NCI-H345 treated with DMSO at 0.1 percent for 48 hours (cell line): ENCODE results near the gene SAMD4A.

Experiments used
- DNase-seq: peaks from one replicate; lab custom pipeline; 2025; ENCODE audit not compliant: unreplicated experiment; lab: John Stamatoyannopoulos, UW

The SAMD4A gene

DNA sequence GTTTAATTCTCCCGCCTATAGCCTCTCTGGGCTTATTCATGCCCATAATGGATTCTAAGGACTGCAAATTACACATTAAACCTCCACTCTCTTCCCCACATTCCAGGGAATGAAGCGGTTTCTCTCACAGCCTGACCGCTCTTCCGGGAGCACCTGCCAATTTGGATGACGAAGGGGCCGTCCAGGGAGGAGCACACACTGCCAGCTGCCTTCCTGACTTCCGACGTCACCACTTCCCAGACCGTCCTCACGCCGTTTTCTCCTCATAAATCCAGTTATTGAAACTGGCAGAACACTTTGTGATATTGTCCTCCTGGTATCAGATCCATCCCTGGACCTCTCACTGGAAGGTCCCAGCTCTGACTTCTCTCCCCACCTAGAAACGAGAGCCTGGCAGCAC is 248.1 kb downstream of the SAMD4A start:
- DNase-seq: no peak

DNA sequence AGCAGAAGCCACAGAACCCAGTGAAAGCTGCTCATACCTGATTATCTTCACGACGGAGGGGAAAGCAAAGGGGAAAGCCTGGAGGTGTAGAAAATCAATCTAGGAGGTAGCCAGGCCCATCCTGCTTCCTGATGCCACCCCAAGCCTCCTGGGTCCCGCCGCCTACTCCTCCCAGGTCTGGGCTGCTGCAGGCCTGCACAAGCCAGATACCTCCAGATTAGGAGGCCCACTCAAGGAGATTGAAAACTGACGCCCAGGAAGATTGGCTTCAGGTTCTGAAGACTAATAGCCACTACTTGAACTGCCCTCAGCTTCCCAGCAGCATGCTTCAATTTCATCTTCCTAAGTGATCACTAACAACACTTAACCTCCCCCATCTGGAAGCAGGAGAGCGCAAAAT is 248.6 kb downstream of the SAMD4A start:
- DNase-seq: no peak

DNA sequence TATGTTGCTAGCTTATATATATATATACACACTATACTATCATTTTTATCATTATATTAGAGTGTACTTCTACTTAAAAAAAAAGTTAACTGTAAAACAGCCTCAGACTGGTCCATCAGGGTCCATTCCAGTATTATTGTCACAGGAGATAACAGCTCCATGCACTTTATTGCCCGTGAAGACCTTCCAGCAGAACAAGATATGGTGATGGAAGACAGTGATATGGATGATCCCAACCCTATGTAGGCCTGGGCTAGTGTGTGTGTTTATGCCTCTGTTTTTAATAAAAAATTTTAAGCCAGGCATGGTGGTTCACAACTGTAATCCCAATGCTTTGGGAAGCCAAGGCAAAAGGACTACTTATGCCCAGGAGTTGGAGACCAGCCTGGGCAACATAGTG is 249.5 kb downstream of the SAMD4A start:
- DNase-seq: no peak

DNA sequence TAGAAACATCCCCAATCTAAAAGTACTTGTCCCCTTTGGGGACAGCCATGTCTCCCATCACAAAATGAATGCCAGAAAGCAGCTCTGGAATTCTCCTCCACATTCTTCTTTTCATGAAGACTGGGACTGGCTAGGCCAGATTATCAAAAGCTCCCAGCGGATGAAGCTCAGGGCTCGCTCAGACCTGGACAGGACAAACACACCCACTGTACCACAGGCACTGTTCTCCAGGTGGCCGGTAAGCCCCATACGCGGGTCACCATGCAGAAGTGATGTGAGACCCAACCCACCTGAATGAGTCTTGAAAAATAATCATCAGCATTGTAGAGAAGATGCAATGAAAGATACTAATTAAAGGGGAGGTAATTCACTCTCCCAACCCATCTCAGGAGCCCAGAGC is 250.6 kb downstream of the SAMD4A start:
- DNase-seq: no peak

DNA sequence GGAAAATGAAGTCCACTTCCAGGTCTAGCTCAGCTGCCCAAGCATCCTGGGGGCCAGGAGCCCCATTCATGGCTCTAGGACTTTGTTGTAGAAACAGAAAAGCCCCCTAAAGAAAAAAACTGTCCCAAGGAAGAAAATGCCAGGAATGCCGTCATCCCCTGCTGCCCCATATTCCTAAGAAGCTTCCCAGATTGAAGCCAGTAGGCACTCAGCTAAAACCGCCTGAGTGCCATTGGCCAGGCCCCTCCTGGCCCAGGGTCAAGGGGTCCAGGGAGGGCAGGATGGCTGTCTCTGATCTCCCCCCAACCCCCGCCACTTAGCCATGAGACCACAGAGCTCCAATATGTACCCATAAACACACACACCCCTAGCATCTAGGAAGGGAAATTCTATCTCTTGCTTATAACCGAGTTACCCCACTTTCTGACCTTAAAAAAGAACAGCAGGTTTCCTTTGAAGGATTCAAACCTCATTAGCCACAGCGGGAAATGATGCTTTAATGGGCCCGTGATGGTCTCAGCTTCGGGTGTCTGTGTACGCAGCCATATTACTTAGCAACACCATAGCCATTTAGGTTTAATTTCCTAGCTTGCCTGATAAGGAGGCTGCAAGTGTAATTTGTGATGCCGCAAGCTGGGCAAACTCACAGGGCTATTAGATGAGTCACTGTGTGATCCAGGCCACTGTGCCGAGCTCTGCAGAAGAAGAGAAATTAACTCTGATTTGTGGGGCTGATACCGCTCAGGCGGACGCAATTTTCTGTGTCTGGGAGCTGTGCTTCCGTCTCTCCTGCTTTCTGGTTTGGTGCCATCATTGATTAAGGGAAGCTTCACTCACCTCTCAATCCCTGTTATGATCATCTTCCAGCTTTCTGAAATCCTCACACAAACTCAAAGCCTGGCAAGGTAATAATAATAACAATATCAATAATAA is 251.5 kb downstream of the SAMD4A start:
- no peak for DNase-seq

DNA sequence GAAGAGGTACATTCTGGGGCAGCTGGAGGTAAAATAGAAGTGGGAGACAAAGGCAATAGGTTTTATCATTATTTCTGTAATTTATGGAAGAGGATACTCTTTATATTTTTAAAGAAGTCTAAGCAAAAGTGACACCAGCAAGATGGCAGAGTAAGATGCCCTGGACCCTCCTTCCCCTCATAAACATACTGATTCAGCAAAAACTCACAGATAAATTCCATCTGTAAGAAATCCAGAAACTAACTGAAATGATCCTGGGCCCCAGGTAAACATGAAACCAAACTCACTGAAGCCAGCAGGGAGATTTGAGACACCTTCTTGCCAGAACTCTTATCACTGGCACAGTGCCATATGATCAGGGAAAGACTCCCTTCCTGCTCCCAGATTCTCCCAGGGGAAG is 255.8 kb downstream of the SAMD4A start:
- no peak for DNase-seq

DNA sequence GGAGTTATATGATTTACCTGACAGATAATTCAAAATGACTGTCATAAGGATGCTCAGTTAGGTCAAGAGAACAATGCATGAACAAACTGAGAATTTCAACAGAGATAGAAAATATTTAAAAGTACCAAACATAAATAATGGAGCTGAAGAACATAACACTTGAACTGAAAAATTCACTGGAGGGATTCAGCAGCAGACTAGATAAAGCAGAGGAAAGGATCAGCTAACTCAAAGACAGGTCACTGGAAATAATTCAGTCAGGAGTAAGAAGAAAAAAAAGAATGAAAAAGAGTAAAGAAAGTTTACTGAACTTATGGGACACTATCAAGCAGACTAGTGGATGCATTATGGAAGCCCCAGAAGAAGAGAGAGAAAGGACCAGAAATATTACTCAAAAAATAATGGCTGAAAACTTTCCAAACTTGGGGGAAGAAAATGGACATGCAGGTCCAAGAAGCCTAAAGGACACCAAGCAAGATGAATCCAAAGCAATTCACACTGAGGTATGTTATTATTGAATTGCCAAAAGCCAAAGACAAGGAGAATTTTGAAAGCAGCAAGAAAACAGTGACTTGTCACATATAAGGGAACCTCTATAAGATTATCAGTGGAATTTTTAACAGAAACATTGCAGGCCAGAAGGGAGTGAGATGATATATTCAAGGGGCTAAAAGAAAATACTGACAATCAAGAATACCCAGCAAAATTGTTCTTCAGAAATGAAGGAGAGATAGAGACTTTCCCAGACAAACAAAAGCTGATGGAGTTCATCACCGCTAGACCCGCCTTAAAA is 257.0 kb downstream of the SAMD4A start:
- DNase-seq: no peak

DNA sequence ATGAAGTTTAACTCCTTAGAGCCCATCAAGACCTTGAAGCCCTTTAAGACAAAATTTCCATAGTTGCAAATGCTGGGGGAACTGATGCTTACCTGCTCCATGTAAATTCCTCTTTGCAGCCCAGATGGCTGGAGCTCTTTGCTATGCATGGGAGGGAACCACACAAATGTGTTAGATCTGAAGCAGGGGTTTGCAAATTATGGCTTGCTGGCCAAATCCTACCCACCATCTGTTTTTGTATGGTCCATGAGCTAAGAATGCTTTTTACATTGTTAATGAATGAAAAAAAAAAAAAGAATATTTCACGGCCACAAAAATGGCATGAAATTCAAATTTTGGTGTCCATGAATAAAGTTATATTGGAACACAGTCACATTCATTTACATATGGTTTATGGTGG is 261.1 kb downstream of the SAMD4A start:
- DNase-seq: no peak

DNA sequence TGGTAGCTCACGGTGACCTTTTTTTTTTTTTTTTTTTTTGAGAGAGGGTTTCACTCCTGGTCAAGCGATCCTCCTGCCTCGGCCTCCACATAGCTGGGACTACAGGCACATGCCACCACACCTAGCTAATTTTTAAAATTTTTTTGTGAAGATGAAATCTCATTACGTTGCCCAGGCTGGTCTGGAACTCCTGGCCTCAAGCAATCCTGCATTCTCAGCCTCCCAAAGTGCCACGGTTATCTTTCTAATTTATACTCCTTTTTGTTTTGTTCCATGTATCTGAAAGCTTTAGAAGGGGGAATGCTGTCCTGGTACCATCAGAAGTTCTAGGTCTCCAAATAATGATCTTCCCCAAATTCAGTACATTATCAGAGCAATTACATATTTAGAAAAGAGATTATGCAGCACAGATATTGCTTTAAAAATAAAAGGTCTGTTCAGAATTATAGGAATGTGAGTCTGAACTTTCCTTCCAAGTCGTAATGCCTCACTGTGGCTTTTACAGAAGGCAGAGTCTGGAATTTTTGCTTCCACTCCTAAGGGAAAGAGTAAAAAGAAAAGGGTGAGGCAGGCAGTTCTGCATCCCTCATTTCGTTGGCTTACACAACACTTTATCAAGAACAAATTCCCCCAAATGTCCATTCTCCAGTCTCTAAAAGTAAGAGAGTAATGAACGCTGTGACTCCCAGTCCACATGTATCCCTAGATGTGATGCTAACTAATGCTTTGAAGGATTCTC is 262.7 kb downstream of the SAMD4A start:
- DNase-seq: no peak

DNA sequence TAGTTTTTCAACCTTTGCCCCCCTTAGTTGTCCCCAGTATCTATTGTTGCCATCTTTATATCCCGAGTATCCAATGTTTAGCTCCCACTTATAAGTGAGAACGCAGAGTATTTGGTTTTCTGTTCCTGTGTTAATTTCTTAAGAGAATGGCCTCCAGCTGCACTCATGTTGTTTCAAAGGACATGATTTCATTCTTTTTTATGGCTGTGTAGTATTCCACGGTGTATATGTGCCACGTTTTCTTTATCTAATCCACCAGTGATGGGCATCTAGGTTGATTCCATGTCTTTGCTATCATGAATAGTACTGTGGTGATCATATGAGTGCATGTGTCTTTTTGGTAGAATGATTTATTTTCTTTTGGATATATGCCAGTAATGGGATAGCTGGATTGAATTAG is 263.7 kb downstream of the SAMD4A start:
- DNase-seq: no peak

DNA sequence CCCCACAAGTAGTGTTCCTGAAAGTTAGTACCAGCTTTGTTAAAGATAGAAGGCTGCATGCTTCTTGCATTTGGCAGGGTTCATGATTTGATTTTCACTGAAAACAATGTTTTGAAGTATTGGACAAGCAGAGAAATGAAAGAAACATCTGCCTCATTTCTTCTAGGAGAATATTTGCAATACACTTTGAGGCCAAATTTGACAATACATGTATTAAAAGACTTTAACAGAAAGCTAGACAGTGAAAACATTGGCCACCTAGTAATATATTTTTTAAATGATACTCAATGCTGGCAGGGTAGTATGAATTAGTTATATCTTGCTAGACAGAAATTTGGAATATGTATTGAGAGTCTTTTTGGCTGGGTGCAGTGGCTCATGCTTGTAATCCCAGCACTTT is 267.2 kb downstream of the SAMD4A start:
- DNase-seq: no peak

DNA sequence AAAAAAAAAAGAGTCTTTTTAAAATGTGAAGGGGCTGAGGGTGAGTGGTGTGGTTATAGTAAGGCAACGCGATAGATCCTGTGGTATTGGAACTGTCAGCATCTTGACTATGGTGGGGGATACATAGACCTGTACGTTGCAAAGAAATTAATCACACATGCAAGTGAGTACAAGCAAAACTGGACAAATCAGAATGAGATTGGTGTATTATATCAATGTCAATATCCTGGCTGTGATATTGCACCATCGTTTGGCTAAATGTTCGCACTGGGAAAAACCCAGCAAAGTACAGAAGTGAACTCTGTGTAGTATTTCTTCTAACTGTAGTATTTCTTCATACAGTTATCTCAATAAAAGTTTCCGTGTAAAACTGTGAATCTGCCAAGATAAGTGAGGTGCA is 267.8 kb downstream of the SAMD4A start:
- DNase-seq: no peak

DNA sequence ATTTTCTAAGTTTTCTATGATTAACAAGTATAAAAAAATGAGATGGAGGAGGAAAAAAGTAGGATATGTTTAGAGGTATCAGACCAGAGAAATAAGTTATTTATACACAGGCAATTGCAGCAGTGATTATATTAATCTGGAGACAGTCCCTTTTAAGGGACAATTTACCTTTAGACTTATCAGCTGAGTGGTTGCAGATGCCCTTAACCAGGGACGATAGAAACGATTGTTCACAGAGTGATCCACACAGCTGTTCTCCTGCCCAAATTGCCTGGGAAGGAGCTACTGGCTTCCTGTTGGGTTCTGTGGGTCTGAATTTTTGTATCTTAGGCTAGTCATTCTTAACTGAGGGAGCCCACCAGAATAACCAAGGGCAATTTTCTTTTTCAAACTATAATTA is 269.3 kb downstream of the SAMD4A start:
- no peak for DNase-seq

DNA sequence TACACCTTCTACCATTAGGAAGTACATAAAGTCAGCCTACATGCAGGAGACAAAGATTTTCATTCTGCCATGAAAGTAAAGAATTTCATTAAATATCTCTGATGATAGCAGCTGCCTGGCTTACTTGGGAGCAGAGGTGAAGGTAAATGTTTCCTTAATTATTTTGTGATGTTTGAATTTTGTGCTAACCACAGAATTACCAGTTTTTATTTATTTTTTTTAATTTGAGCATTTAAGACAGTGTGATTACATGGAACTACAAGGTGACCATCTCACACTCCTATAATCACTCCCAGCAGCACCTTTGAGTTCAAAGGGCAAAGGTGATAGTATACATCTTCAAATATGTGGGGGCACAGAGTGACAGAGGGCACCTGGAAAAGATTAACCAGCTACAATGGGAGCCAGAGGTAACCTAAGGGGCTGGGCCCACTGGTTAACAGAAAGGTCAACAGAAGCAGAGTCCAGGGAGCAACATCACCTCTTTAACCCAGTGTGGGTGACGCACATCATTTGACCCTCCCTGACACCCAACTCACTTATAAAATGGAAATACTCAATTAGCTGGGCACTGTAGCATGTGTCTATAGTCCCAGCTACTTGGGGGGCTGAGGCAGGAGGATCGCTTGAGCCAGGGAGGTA is 270.7 kb downstream of the SAMD4A start:
- DNase-seq: no peak

DNA sequence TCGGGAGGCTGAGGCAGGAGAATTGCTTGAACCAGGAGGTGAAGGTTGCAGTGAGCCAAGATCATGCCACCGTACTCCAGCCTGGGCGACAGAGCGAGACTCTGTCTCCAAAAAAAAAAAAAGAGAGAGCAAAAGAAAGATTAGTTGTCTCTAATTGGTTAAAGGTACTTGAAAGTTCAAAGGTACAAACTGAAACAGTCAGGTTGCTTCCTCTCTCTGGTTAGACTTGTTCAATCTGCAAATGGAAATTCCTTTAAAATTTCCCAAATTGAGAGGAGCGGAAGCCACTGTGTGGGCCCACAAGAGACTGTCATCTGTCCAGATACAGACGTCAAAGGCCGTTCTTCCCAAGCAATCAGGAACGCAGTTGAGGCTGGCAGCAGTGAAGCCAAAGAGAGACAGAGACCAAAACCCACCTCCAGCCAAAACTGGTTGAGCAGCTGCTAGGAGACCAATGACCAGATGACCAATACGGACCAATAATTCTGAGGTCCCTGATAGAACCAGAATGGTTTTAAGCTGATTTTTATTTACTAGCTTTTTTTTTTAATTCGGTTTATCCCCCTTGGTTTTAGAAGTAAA is 272.1 kb downstream of the SAMD4A start:
- DNase-seq: no peak

DNA sequence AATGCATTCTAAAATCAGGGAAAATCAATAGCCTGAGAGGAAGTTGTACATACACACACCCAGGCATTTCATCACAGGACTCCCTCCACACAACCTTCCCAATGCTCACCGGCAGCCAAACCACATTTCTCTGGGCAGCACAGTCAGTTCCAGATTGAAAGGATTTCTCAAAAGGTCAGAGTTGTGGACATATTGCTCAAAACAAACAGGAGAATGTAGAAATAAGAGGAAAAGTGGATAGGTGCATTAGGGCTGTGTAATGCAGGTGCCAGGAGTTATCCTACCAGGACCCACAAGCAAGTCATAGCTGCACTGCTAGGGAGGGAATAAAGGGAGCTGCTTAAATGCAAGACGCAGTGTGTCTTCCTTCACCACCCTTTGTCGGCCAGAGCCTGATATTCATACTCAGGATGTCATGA is 272.8 kb downstream of the SAMD4A start:
- DNase-seq: no peak

DNA sequence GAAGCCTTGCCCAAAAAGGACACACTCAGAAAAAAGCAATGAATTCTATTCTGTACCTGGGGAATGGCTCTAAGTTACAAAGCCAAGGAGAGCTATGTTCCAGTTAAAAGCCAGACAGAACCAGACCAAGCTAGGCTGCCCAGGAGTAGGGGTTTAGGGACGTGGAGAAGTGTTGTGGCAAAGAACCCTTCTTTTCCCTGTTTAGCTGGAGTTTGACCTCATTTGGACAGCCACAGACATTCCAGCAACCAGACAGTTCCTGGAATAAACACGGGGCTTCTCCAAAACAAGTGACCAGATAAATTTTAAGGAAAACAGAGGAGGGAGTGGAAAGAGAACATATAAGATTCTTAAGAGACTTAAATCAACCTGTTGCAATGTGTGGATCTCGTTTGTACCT is 273.4 kb downstream of the SAMD4A start:
- no peak for DNase-seq

DNA sequence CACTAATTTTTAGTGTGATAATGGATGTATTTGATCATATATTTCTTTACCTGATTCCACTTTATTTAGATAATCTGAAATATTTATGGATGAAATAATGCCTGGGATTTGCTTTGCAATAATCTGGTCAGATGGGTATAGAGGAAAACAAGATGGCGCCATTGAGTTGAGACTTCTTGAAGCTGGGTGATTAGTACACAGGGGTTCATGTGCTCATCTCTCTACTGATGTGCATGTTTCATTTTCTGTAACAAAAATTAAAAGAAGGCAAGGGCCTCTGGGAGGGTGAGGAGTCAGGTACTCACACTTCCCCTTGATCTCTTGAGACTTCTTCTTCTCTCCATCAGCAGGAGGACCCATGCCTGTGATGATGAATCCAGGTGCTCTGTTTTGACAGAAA is 273.9 kb downstream of the SAMD4A start:
- no peak for DNase-seq
